PFSK-1 (cell line): ENCODE measurements around the gene RAD21L1.

Experiments used
- POLR2AphosphoS5 ChIP-seq: IDR thresholded peaks from 2 replicates; pipeline ENCODE4 v1.6.1; 2012; ENCODE audit warnings: low read depth, mild to moderate bottlenecking, control low read depth, low read length, moderate library complexity
- REST ChIP-seq, 2 experiments: IDR thresholded peaks; 2 replicates each; pipeline versions ENCODE4 v1.6.1 to v1.8.0; 2011 to 2012; ENCODE audit warnings: low read depth in 2 of 2, low read length in 2 of 2, control low read depth in 1 of 2, inconsistent platforms in 1 of 2, mild to moderate bottlenecking in 1 of 2, moderate library complexity in 1 of 2; ENCODE audit not compliant: insufficient read depth in 1 of 2

GRCh38 chr20:1302685-1303541 lies 77.1 kb downstream of the RAD21L1 start:
- TF ChIP-seq REST (IDR thresholded peaks at IDR 0.05; ENCODE audit: insufficient read depth in 1 of 2, low read depth in 2 of 2, low read length in 2 of 2) (no peak), POLR2AphosphoS5 (no peak)
